ENCODE measurements around the gene HUNK. TPM values are rescaled to one million over a fixed set of nuclear protein-coding genes. Genes with fewer than 3 reads are reported as not detected.
"Not testable (repeated sequence)": the region's sequence is repeated elsewhere in the genome, so short reads cannot be mapped to it uniquely, and the experiment has no call there.

HUNK gene
- total and polyA plus RNA-seq, 7 donors, result 0.71 to 2.6 (median 1.5) TPM

GRCh38 chr21:31869750-31870149 lies 3.1 kb upstream of the HUNK start:
- no peak for TF ChIP-seq POLR2A (IDR thresholded peaks at IDR 0.05)
- no peak for TF ChIP-seq POLR2AphosphoS5 (IDR thresholded peaks at IDR 0.05)
- TF ChIP-seq EP300 (IDR thresholded peaks at IDR 0.05), result no peak
- TF ChIP-seq, protein P1, sequence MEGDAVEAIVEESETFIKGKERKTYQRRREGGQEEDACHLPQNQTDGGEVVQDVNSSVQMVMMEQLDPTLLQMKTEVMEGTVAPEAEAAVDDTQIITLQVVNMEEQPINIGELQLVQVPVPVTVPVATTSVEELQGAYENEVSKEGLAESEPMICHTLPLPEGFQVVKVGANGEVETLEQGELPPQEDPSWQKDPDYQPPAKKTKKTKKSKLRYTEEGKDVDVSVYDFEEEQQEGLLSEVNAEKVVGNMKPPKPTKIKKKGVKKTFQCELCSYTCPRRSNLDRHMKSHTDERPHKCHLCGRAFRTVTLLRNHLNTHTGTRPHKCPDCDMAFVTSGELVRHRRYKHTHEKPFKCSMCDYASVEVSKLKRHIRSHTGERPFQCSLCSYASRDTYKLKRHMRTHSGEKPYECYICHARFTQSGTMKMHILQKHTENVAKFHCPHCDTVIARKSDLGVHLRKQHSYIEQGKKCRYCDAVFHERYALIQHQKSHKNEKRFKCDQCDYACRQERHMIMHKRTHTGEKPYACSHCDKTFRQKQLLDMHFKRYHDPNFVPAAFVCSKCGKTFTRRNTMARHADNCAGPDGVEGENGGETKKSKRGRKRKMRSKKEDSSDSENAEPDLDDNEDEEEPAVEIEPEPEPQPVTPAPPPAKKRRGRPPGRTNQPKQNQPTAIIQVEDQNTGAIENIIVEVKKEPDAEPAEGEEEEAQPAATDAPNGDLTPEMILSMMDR (IDR thresholded peaks at IDR 0.05), result no peak
- Histone ChIP-seq H3K36me3 (no peaks in the 10 kb centered on the region), H3K4me1 (peaks cover 0 to 38% (median 29%) of the 10 kb centered on the region in 4 donors), H3K9me3 (no peaks in the 10 kb centered on the region), H3K27me3 (peaks cover 0 to 17% (median 16%) of the 10 kb centered on the region in 3 donors), H3K4me3 (no peak overlapping the region), H3K27ac (no peak overlapping the region)
- DNase-seq, result no peak
- intact Hi-C loops (cut with DNase I), result loop anchor here (10.0 kb wide), 1 partner anchor 705 kb away; no protein-coding TSS in a partner anchor
- WGBS, 2 donors, result 56 to 86% methylated on average over 6 of the region's 6 CpGs

DNA sequence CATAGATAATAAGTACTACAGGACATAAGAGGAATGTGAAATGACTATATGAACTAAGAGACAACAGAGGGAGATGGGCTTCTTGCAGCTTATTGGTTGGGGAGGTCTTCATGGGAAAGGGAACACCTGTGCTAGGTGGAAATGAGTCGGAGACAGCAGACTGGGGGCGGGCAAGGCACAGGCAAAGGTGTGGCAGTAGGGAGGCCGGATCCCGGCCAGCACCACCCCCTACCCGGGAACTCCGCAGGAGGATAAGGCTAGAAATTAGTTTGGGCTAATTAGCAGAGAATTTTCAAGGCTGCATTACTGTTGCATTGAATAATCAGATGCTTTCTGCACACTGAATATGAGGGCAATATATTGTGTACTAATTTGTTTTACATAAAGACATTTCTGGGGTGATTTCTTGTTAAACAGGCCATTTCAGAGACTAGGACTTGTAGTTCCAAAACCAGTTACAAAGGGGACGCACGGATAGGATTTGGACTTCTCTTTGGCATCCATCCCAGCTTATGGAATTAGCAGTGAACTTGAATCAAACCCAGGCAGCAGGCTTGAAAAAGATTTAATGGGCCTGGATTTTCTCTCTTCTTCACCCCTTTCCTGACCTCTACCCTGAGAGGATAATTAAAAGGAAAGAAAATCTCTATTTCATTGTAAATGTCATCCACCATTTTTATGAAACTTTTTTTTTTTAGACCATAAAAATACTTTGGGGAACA lies 2.2 kb upstream of the HUNK start:
- intact Hi-C loops (cut with DNase I), result no loop called here
- 75 to 85% methylated on average over 8 of the region's 8 CpGs for WGBS, 2 donors

GRCh38 chr21:31871371-31871770 lies 1.4 kb upstream of the HUNK start:
- intact Hi-C loops (cut with DNase I); H3K27ac ChIP-seq; H3K4me3 ChIP-seq; DNase-seq; H3K9me3 ChIP-seq; H3K36me3 ChIP-seq: not testable (repeated sequence)
- Histone ChIP-seq H3K4me1 (peaks cover 0 to 39% (median 31%) of the 10 kb centered on the region in 4 donors), H3K27me3 (peaks cover 0 to 21% (median 21%) of the 10 kb centered on the region in 3 donors)
- 89 to 95% methylated on average over 14 of the region's 14 CpGs for WGBS, 2 donors

More for the DNA sequence above, 2.2 kb upstream of the HUNK start:
- H3K27ac ChIP-seq, result no peak overlapping the region
- H3K36me3 ChIP-seq, result no peaks in the 10 kb centered on the region
- H3K4me1 ChIP-seq, result peaks cover 0 to 44% (median 33%) of the 10 kb centered on the region in 4 donors
- DNase-seq, result no peak
- no peak for TF ChIP-seq POLR2AphosphoS5 (IDR thresholded peaks at IDR 0.05)
- TF ChIP-seq POLR2A (IDR thresholded peaks at IDR 0.05), result no peak
- TF ChIP-seq, protein P1 (IDR thresholded peaks at IDR 0.05), result no peak
- no peak for TF ChIP-seq EP300 (IDR thresholded peaks at IDR 0.05)
- H3K4me3 ChIP-seq, result no peak overlapping the region
- peaks cover 0 to 21% (median 21%) of the 10 kb centered on the region in 3 donors for H3K27me3 ChIP-seq
- no peaks in the 10 kb centered on the region for H3K9me3 ChIP-seq

DNA sequence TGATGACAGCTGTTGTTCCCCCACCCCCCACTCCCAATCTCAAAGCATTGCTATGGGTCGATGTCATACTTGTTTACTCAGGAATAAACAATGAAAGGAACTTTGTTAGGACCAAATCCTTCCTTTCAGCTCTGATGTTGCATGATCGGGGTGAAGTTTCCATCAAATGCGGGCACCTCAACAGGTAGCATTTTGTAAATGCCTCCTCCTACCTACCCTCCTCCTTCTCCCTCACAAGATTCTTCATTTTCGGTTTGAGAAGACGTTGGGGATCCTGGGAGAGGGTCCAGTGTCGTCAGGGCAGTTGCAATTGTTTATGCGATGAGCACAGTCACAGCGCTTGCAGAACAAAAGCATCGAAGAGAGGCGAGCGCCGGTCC lies 758 bp upstream of the HUNK start:
- H3K27ac ChIP-seq, result peak overlapping the region in 3 of 4 donors; percentile 59 to 74 (median 71)
- no peak for DNase-seq
- peaks cover 0 to 39% (median 30%) of the 10 kb centered on the region in 4 donors for H3K4me1 ChIP-seq
- no peaks in the 10 kb centered on the region for H3K36me3 ChIP-seq
- no peaks in the 10 kb centered on the region for H3K9me3 ChIP-seq
- H3K27me3 ChIP-seq, result peaks cover 0 to 21% (median 21%) of the 10 kb centered on the region in 3 donors
- intact Hi-C loops (cut with DNase I), result no loop called here
- WGBS, 2 donors, result 2 to 4% methylated on average over 12 of the region's 12 CpGs
- TF ChIP-seq POLR2A (IDR thresholded peaks at IDR 0.05) (no peak), EP300 (IDR thresholded peaks at IDR 0.05) (no peak), POLR2AphosphoS5 (IDR thresholded peaks at IDR 0.05) (no peak)
- TF ChIP-seq, protein P1 (IDR thresholded peaks at IDR 0.05), result no peak
- H3K4me3 ChIP-seq, result peak overlapping the region in 3 of 4 donors; percentile 48 to 71 (median 67)

DNA sequence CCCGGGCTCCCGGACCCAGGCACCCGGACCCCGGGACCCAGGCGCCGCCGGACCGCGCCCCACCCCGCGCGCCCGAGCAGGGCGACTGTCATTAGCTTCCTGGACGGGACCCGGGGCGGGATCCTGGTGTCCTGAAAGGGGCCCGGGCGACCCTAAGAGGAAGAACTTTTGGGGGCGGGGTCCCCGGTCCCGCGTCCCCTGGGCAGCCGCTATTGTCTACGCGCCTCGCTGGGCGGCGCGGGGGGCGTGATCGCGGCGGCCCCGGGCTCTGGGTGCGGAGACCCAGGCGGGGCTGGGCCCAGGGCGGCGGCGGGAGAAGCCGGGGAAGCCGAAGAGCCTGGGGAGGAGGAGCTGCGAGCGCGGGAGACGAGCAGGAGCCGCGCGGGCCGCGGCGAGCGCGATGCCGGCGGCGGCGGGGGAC lies 465 bp downstream of the HUNK start:
- H3K27ac ChIP-seq, result peak overlapping the region; percentile 55 to 74 (median 65)
- no peaks in the 10 kb centered on the region for H3K9me3 ChIP-seq
- WGBS, 2 donors, result 1% methylated on average over 58 of the region's 58 CpGs
- peaks cover 0 to 39% (median 30%) of the 10 kb centered on the region in 4 donors for H3K4me1 ChIP-seq
- TF ChIP-seq POLR2AphosphoS5 (IDR thresholded peaks at IDR 0.05) (no peak), EP300 (IDR thresholded peaks at IDR 0.05) (no peak), POLR2A (IDR thresholded peaks at IDR 0.05) (no peak)
- TF ChIP-seq, protein P1 (IDR thresholded peaks at IDR 0.05), result no peak
- H3K27me3 ChIP-seq, result peaks cover 0 to 21% (median 21%) of the 10 kb centered on the region in 3 donors
- H3K4me3 ChIP-seq, result peak overlapping the region; percentile 18 to 71 (median 58)
- DNase-seq, result no peak
- H3K36me3 ChIP-seq, result no peaks in the 10 kb centered on the region
- intact Hi-C loops (cut with DNase I), result no loop called here

Measured in sigmoid colon (tissue), 7 donors.